IMR-90 (cell line): ENCODE measurements around the gene CRHBP. TPM values are rescaled to one million over a fixed set of nuclear protein-coding genes. Genes with fewer than 3 reads are reported as not detected.

Experiments used
- ATAC-seq: fragments of 200-7000 bp; cut with Tn5 transposase; 2 replicates; pipeline ENCODE4 v1.9.1; 2020; ENCODE audit warnings: low read depth, mild to moderate bottlenecking, moderate library complexity
- BruUV-seq: library from RNA; stranded (reverse); fragments of 400-500 nt; replicated peaks from 2 replicates; lab custom pipeline; 2021; lab: Mats Ljungman, UMichigan
- CTCF ChIA-PET: fragments of 300-600 bp; formaldehyde crosslinking; extraction: SDS; loops from one replicate; lab custom pipeline; 2021; ENCODE audit warnings: antibody characterized with exemption; lab: Yijun Ruan, JAX
- POLR2A ChIA-PET: fragments of 300-600 bp; sonication (Branson Sonifier 250); formaldehyde crosslinking; loops from one replicate; lab custom pipeline; 2022; ENCODE audit warnings: antibody characterized with exemption; ENCODE audit not compliant: unreplicated experiment; lab: Charles Lee
- DNase-seq: peaks from one replicate; pipeline ENCODE4 v3.0.0; 2013
- H2AFZ ChIP-seq: replicated peaks from 2 replicates; pipeline ENCODE3; 2013; ENCODE audit warnings: low read length, mild to moderate bottlenecking; ENCODE audit not compliant: poor library complexity
- H2AK5ac ChIP-seq: 2 replicates; pipeline ENCODE4 v1.6.1; 2013; ENCODE audit warnings: low read depth, low read length, inconsistent platforms
- H2AK9ac ChIP-seq: replicated peaks from 2 replicates; pipeline ENCODE3; 2013; ENCODE audit warnings: mild to moderate bottlenecking, low read depth, low read length, moderate library complexity; ENCODE audit not compliant: poor library complexity
- H2BK120ac ChIP-seq: 2 replicates; pipeline ENCODE4 v1.6.1; 2013; ENCODE audit warnings: low read depth, low read length, inconsistent platforms
- H2BK15ac ChIP-seq: 3 replicates; pipeline ENCODE4 v1.6.1; 2013; ENCODE audit warnings: low read depth, low read length, inconsistent platforms
- H2BK20ac ChIP-seq: 2 replicates; pipeline ENCODE4 v1.6.1; 2013; ENCODE audit warnings: low read depth, mild to moderate bottlenecking, inconsistent platforms, low read length, moderate library complexity
- H2BK5ac ChIP-seq: 2 replicates; pipeline ENCODE4 v1.6.1; 2013; ENCODE audit warnings: mild to moderate bottlenecking, low read depth, low read length, inconsistent platforms; ENCODE audit not compliant: poor library complexity, severe bottlenecking
- H3K14ac ChIP-seq: replicated peaks from 2 replicates; pipeline ENCODE4 v1.6.1; 2013; ENCODE audit warnings: low read depth, low read length, inconsistent platforms
- H3K18ac ChIP-seq: 2 replicates; pipeline ENCODE4 v1.6.1; 2013; ENCODE audit warnings: low read depth, low read length, control low read depth
- H3K23ac ChIP-seq: 2 replicates; pipeline ENCODE4 v1.6.1; 2013; ENCODE audit warnings: low read depth, low read length, inconsistent platforms
- H3K27ac ChIP-seq: 2 replicates; pipeline ENCODE4 v1.5.1; 2013; ENCODE audit warnings: mild to moderate bottlenecking, control low read depth, low read length; ENCODE audit not compliant: insufficient read depth
- H3K27me3 ChIP-seq: 2 replicates; pipeline ENCODE4 v1.6.1; 2013; ENCODE audit warnings: low read length; ENCODE audit not compliant: control insufficient read depth, insufficient read depth
- H3K36me3 ChIP-seq: 2 replicates; pipeline ENCODE4 v1.6.1; 2013; ENCODE audit warnings: low read length, mixed read lengths; ENCODE audit not compliant: control insufficient read depth, insufficient read depth
- H3K4ac ChIP-seq: 2 replicates; pipeline ENCODE4 v1.6.1; 2013; ENCODE audit warnings: low read depth, low read length, inconsistent platforms
- H3K4me1 ChIP-seq: 2 replicates; pipeline ENCODE4 v1.6.1; 2013; ENCODE audit warnings: low read length, mixed read lengths; ENCODE audit not compliant: control insufficient read depth, insufficient read depth
- H3K4me2 ChIP-seq: 2 replicates; pipeline ENCODE4 v1.6.1; 2013; ENCODE audit warnings: low read depth, mild to moderate bottlenecking, control low read depth, low read length, moderate library complexity
- H3K4me3 ChIP-seq: 2 replicates; pipeline ENCODE4 v1.5.1; 2013; ENCODE audit warnings: low read depth, mild to moderate bottlenecking, control low read depth, low read length, moderate library complexity; ENCODE audit not compliant: insufficient read depth
- H3K56ac ChIP-seq: 2 replicates; pipeline ENCODE4 v1.6.1; 2013; ENCODE audit warnings: low read length, inconsistent platforms; ENCODE audit not compliant: insufficient read depth; ENCODE audit errors: extremely low read depth
- H3K79me1 ChIP-seq, 2 experiments: 2 replicates each; pipeline ENCODE4 v1.6.1; 2013; ENCODE audit warnings: low read length in 2 of 2, inconsistent platforms in 1 of 2, low read depth in 1 of 2
- H3K9ac ChIP-seq: 2 replicates; pipeline ENCODE4 v1.6.1; 2013; ENCODE audit warnings: low read depth, low read length, control low read depth
- H3K9me1 ChIP-seq: 2 replicates; pipeline ENCODE4 v1.6.1; 2013; ENCODE audit warnings: low read length, inconsistent platforms; ENCODE audit not compliant: insufficient read depth
- H3K9me3 ChIP-seq: 2 replicates; pipeline ENCODE4 v1.6.1; 2013; ENCODE audit warnings: low read length; ENCODE audit not compliant: control insufficient read depth, insufficient read depth
- H4K20me1 ChIP-seq: 2 replicates; pipeline ENCODE4 v1.6.1; 2013; ENCODE audit warnings: low read length, inconsistent platforms; ENCODE audit not compliant: insufficient read depth
- H4K5ac ChIP-seq: 2 replicates; pipeline ENCODE4 v1.6.1; 2013; ENCODE audit warnings: mild to moderate bottlenecking, low read depth, low read length, control low read depth
- H4K8ac ChIP-seq, 2 experiments: 2 replicates each; pipeline ENCODE4 v1.6.1; 2013; ENCODE audit warnings: low read depth in 2 of 2, low read length in 2 of 2, control low read depth in 1 of 2, inconsistent platforms in 1 of 2
- H4K91ac ChIP-seq: 2 replicates; pipeline ENCODE4 v1.6.1; 2013; ENCODE audit warnings: low read depth, low read length, inconsistent platforms; ENCODE audit not compliant: insufficient read depth
- CEBPB ChIP-seq: IDR thresholded peaks from 2 replicates; pipeline ENCODE4 v1.6.1; 2012; ENCODE audit warnings: low read depth, low read length, improper control_type of control experiment
- FOS ChIP-seq: fragments of 150-350 bp; IDR thresholded peaks from 2 replicates; pipeline ENCODE4 v1.6.1; 2016; ENCODE audit warnings: low read depth, low read length
- MXI1 ChIP-seq: IDR thresholded peaks from 2 replicates; pipeline ENCODE4 v1.6.1; 2012; ENCODE audit warnings: low read depth, mild to moderate bottlenecking, low read length, moderate library complexity, borderline replicate concordance
- NFE2L2 ChIP-seq: fragments of 150-350 bp; IDR thresholded peaks from 2 replicates; pipeline ENCODE4 v1.6.1; 2016; ENCODE audit warnings: low read depth, mild to moderate bottlenecking, low read length
- POLR2A ChIP-seq: IDR thresholded peaks from 2 replicates; pipeline ENCODE4 v1.6.1; 2012; ENCODE audit warnings: mild to moderate bottlenecking, low read depth, low read length
- RAD21 ChIP-seq: IDR thresholded peaks from 2 replicates; pipeline ENCODE4 v1.6.1; 2012; ENCODE audit warnings: low read length, improper control_type of control experiment
- RFX5 ChIP-seq: IDR thresholded peaks from 2 replicates; pipeline ENCODE4 v1.8.0; 2012; ENCODE audit warnings: low read depth, mild to moderate bottlenecking, low read length, moderate library complexity
- SMC3 ChIP-seq: fragments of 150-350 bp; IDR thresholded peaks from 2 replicates; pipeline ENCODE4 v1.6.1; 2016; ENCODE audit warnings: low read depth, mild to moderate bottlenecking, antibody characterized with exemption, low read length, moderate library complexity
- WGBS, 2 experiments: methylation state at CpG; one replicate each; pipeline versions ENCODE4 v1.1.5 to v1.1.7; 2013; ENCODE audit warnings: missing lambda C conversion rate in 2 of 2; ENCODE audit not compliant: insufficient read length in 1 of 2; ENCODE audit errors: extremely low coverage in 2 of 2; 5-methylcytosine and 5-hydroxymethylcytosine counted together
- dilution Hi-C: fragments of 300-500 bp; cut with HindIII; formaldehyde crosslinking; loops from one replicate; pipeline ENCODE4 v1.14.3; 2018; ENCODE audit warnings: low sequenced_read_pairs; ENCODE audit not compliant: unreplicated experiment
- in situ Hi-C: fragments of 300-500 bp; cut with MboI; formaldehyde crosslinking; loops from 3 replicates; pipeline ENCODE4 v1.14.3; 2019; ENCODE audit warnings: low sequenced_read_pairs, inconsistent platforms, mixed read lengths
- intact Hi-C: fragments of 100-400 bp; cut with micrococcal nuclease; formaldehyde crosslinking; loops from 2 replicates; pipeline ENCODE4 v1.10.0; 2022
- polyA plus RNA-seq, 3 experiments: library from polyadenylated mRNA; depleted of rRNA; stranded (reverse); fragments of >200 nt; gene quantifications; 2 replicates each; pipeline ENCODE4 v1.2.3, GENCODE V29; 2012; ENCODE audit warnings: low replicate concordance in 1 of 3
- total RNA-seq: library from RNA; depleted of rRNA; stranded (reverse); fragments of >200 nt; gene quantifications from 2 replicates; pipeline ENCODE4 v1.2.3, GENCODE V29; 2012

Gene CRHBP
- total and polyA plus RNA-seq, 2 of the 4 experiments (the other 2 are of a cell fraction), result 0.09 TPM; not detected in 1

DNA sequence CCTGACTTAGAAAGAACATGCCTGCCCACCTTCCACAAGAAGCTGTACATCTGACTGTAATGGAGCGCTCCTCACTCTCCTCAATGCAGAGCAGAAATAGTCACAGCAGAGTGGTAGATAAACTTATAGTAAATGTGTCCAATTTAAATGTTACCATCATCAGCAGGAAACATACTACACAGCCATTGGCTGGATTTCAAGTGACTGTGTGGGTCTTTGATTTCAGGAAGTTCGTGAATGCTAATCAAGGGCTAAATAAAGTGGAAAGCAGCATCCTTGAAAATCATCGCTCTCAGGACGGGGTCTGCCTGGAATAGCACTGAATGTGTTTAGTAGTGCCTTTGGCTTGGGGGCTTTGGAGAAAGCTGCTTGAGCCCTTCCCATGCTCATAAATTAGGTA, 32.4 kb upstream of the CRHBP start:
- ChIA-PET POLR2A (no interaction called here), CTCF (no interaction called here)
- Histone ChIP-seq H2BK120ac (no peak overlapping the region), H3K4ac (no peak overlapping the region), H2BK15ac (no peak overlapping the region), H2BK20ac (no peak overlapping the region), H3K9me1 (no peaks in the 10 kb centered on the region; the same call in 1 of the 2 replicates), H2AFZ (no peak overlapping the region), H3K23ac (no peak overlapping the region), H2BK5ac (no peak overlapping the region), H4K8ac (no peak overlapping the region), H3K79me1 (no peaks in the 10 kb centered on the region), H3K27me3 (peaks cover 4% of the 10 kb centered on the region), H3K4me1 (no peaks in the 10 kb centered on the region), H4K20me1 (no peaks in the 10 kb centered on the region), H4K91ac (no peak overlapping the region), H3K14ac (no peak overlapping the region), H3K27ac (no peak overlapping the region), H3K36me3 (no peaks in the 10 kb centered on the region), H3K9me3 (no peaks in the 10 kb centered on the region), H3K9ac (no peak overlapping the region), H4K5ac (no peak overlapping the region), H3K18ac (no peak overlapping the region), H3K56ac (no peak overlapping the region), H3K4me3 (no peak overlapping the region), H2AK9ac (no peak overlapping the region), H3K4me2 (no peak overlapping the region), H2AK5ac (no peak overlapping the region)
- DNase-seq (no peak), ATAC-seq (no peak)
- 49% methylated on average over 3 of the region's 4 CpGs; no CpG with 5 or more reads in 1 of the 2 experiments for WGBS, 2 experiments
- TF ChIP-seq CEBPB, result no peak
- TF ChIP-seq RFX5, result no peak
- no peak for TF ChIP-seq NFE2L2
- TF ChIP-seq POLR2A, result no peak
- no peak for TF ChIP-seq RAD21
- TF ChIP-seq SMC3, result no peak
- no peak for TF ChIP-seq MXI1
- no peak for TF ChIP-seq FOS
- dilution Hi-C loops, result no loop called here
- intact Hi-C loops, result no loop called here
- no TSS peak for BruUV-seq
- in situ Hi-C loops, result no loop called here
